Stimulated activated naive CD4-positive, alpha-beta T cell (primary cell): Measurements from ENCODE around the gene TOP2B.

Experiments
- DNase-seq, 6 experiments: peaks; one replicate each; lab custom pipeline; 2025; lab: John Stamatoyannopoulos, UW

The TOP2B gene

GRCh38 chr3:25557694-25558093 lies 107.0 kb downstream of the TOP2B start:
- no peak for DNase-seq

DNA sequence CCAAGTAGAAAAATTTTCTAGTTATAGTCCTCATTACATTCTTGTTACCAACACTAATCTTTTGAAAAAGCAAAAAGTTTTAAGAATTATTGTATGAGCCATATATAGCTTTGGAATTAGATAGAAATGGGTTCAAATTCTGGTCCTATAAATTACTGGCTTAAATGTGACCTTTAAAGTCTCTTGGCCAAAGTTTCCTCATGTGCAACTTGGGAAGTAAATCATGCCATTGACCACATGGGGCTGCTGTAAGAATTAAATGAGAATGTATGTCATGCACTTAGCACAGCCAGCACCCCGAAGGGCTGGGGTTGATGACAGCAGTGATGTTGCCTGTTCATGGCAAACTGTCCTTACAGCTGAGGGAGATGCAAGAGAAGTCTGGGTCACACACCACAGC lies 108.3 kb downstream of the TOP2B start:
- DNase-seq, result no peak

DNA sequence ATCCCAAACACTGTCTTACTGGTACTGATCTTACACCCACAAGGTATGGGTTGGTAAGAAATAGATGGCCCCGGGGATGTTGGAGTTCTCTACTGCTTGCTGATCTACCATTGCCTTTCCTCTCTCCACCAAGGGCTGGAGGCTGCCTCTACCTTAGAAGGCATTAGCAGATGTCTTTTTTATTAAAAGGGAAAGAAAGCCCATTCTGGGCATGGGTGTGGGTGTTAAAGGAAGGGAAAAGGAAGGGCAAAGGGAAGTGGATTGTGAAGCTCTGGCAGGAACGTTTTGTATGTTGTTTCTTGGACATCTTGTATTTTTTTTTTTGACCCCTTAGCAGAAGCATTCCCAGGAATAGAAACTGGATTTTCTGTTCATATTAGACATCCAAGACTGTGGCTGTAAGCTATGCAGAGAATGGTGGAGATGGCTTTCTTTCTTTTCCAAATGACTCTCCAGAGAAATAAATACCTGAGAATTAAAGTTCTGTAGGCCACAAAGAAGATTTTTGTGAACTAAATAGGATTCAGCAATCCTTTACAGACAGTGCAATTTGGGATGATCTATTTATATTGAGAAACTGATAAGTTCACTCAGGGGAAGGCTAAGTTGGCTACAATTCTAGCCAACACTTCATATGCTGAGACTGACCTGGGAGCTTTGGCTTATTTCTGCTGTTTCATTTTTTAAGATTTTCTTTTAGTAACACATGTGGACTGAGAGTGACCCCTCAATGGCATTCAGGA lies 108.8 kb downstream of the TOP2B start:
- no peak for DNase-seq

GRCh38 chr3:25554376-25554775 lies 110.3 kb downstream of the TOP2B start:
- no peak for DNase-seq

DNA sequence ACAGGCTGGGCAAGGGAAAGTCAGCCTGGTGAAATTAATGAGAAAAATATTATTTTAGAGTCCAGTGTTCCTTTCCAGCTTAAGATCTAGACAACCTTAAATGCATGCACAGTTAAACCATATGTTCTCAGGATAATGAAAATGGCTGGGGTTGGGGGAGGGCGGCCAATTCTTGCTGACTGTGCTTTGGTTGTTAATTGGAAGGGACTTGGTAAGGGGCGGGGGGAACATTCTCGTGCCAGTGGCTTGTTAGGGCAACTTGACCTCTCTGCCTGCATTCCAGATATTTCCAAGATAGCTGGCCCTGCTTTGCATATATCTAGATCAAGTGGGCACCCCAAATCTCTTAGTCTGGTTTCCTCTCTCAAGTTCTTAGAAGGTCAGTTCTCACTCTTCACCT lies 112.5 kb downstream of the TOP2B start:
- no peak for DNase-seq

GRCh38 chr3:25548836-25549235 lies 115.9 kb downstream of the TOP2B start:
- no peak for DNase-seq

- no peak for DNase-seq
These were observed 116.6 kb downstream of the TOP2B start for GRCh38 chr3:25547943-25548674.
